Activated naive CD8-positive, alpha-beta T cell treated with anti-CD3 and anti-CD28 coated beads, Interleukin-2, amount 50 U/mL, for 16 hours (primary cell): Measurements from ENCODE around the gene KRTAP5-4.

ENCODE experiments used
- DNase-seq: peaks from one replicate; pipeline ENCODE4 v3.0.0-alpha.2; 2020; ENCODE audit warnings: low read depth, low spot score

Gene KRTAP5-4

GRCh38 chr11:1573077-1573902 lies 48.6 kb downstream of the KRTAP5-4 start:
- DNase-seq = no peak

GRCh38 chr11:1572197-1573076 lies 49.5 kb downstream of the KRTAP5-4 start, which contains the start of gene DUSP8:
Gene DUSP8 (minus strand): TSS chr11:1572271. CDS start chr11:1565826, 6,445 bp downstream.
- peak; percentile 83 for DNase-seq

GRCh38 chr11:1571760-1572196 lies 50.2 kb downstream of the KRTAP5-4 start:
- no peak for DNase-seq
